GM18861 (cell line): ENCODE data around the gene SGK1.
A peak's percentile ranks its signal among the peaks of the same experiment; 100 is the strongest.
"Not testable (repeated sequence)": the region's sequence is repeated elsewhere in the genome, so short reads cannot be mapped to it uniquely, and the experiment has no call there.

Experiments
- ATAC-seq: cut with Tn5 transposase; IDR thresholded peaks from one replicate; pipeline ENCODE4 v1.9.1; 2021; ENCODE audit not compliant: unreplicated experiment

SGK1 gene

GRCh38 chr6:134307075-134307474 lies 10.8 kb downstream of the SGK1 start:
- no peak for ATAC-seq

DNA sequence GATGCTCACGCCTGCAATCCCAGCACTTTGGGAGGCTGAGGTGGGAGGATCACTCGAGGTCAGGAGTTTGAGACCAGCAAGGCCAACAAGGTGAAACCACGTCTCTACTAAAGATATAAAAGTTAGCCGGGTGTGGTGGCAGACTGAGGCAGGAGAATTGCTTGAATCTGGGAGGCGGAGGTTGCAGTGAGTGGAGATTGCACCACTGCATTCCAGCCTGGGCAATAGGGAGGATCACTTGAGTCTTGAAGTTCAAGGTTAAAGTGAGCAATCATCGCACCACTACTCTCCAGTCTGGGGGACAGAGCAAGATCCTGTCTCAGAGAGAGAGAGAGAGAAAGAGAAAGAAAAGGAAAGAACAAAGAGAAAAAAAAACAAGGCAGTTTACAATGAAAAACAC lies 13.5 kb downstream of the SGK1 start:
- not testable (repeated sequence) for ATAC-seq

DNA sequence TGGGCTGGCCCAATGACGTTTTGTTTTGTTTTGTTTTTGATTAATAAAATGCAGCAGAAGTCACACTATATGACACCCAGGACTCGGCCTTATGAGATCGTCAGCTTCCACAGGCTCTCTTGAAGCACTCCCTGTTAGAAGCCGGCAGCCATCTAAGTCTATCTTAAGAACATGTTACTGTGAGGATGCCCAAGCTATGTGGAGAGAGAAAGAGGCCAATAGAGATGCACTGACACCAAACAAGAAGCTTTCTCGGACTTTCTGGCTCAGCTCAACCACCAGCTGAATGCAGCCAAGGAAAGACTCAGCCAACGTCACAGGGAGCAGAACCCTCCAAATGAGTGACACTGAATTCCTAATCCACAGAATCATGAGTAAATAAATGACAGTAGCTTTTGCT lies 14.0 kb downstream of the SGK1 start:
- no peak for ATAC-seq

DNA sequence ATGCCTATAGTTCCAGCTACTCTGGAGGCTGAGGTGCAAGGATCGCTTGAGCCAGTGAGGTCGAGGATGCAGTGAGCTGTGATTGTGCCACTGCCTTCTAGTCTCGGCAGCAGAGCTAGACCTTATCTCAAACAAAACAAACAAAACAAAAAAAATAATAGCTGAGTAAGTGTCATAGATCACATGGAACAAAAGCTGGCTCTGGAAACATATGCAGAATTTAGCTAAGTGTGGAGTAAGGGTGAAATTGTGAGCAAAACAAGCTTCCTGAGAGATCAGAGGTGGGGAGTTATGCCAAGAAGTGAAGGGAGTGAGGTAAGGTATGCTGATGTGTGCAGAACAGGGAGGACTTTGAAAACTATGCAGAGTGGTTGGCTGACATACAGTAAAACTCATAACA lies 18.7 kb downstream of the SGK1 start:
- no peak for ATAC-seq

- no peak for ATAC-seq
Observed at GRCh38 chr6:134296762-134297161, 21.1 kb downstream of the SGK1 start.

DNA sequence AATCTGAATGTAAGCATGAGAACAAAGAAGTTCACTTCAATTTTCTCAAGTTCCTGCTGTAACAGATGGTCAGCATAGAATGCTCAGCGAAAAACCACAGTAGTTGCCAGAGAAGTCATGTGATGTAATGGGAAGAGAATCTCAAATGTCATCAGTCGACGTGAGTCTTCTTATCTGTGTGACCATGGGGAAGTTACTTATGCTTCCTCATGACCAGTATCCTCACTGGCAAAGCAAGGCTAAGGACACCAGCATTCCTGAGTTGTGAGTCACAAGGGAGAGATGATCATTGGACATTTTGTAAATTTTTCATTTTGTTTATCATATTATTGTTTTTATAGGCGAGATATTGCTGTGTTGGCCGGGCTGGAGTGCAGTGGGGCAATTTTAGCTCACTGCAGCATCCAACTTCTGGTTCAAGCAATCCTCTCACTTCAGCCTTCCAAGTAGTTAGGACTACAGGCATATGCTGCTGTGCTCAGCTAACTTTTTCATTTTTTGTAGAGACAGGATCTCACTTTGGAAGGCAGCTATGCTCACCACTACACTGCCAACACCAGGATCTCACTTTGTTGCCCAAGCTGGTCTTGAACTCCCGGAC lies 21.9 kb downstream of the SGK1 start:
- peak; percentile 63 for ATAC-seq

DNA sequence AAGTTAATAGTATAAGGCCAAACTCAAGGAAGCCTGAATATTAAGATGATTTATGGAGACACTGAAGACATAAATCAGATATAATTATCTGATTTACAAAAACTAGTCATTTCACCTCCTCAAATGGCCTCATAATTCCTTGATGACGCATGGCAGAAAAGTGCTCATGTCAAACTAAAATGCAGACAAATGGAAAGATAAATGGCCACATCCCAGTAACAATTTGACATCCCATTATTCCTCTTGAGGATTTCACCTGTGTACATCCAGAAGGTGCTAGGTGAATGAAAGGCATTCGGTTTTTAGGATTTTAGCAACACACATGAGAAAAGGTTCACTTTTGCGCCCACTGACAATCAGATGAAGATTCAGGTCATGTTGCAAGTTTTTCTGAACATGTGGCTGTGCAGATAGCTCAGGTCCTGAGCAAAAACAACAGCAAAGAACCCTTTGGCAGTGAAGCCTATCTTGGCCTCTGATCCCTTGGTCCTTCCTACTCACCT lies 24.2 kb downstream of the SGK1 start:
- ATAC-seq = no peak

DNA sequence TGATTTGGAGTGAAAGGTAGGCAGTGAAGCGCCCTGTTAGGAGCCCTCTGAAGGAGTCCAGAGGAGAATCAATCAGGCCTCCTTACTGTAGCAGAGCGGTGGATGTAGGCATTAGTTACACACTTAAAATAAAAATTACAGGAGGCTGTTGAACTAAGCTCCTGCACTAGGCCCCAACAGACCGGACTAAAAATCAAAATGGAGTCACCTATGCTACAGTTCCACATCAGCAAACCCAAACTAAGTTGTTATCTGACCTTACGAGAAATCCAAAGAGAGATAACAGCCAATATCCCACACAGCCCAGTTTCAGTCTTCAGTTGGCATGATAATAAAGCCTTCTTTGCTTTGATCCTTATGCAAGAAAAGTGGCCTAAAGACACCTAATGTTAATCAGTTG lies 26.8 kb downstream of the SGK1 start:
- ATAC-seq = no peak

- ATAC-seq = no peak
Observed at GRCh38 chr6:134289204-134289575, 28.7 kb downstream of the SGK1 start.

GRCh38 chr6:134288538-134289203 lies 29.2 kb downstream of the SGK1 start:
- peak; percentile 59 for ATAC-seq

- ATAC-seq = peak; percentile 31
Observed at GRCh38 chr6:134287859-134288537, 29.9 kb downstream of the SGK1 start.

DNA sequence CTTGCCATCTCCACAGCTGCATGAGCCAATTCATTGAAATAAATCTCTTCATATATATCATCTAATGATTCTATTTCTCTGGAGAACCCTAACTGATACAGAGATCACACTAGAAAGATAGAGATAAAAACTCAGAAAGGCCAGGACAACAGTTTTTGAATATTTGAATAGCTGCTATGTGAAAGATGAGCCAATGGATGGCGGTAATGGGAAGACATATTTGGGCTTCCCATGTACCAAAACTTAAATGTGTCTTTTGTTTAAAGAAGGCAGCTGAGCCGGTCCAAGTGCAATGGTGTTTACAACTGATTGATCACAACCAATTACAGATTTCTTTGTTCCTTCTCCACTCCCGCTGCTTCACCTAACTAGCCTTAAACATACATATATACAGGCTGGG lies 35.1 kb downstream of the SGK1 start:
- ATAC-seq = no peak

GRCh38 chr6:134281388-134281787 lies 36.5 kb downstream of the SGK1 start:
- ATAC-seq = no peak

DNA sequence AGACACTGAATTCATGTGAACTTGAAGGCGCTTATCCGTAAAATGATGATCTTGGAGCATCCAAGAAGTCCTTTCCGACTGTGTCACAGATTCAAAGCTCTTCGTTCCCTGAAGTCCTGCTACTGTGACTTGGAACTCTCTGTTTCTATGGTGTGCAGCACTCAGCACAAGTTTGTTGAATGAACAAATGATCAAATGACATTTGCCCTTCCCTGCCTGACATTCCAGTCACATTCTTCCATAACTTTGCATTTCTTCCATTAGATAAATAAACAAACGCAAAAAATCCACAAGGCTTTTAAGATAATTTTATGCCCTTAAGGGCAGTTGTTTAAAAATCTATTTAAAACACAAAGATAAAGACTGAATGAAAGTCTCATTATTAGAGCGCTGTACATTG lies 39.9 kb downstream of the SGK1 start:
- ATAC-seq = no peak

GRCh38 chr6:134276891-134277377 lies 41.0 kb downstream of the SGK1 start:
- not testable (repeated sequence) for ATAC-seq

DNA sequence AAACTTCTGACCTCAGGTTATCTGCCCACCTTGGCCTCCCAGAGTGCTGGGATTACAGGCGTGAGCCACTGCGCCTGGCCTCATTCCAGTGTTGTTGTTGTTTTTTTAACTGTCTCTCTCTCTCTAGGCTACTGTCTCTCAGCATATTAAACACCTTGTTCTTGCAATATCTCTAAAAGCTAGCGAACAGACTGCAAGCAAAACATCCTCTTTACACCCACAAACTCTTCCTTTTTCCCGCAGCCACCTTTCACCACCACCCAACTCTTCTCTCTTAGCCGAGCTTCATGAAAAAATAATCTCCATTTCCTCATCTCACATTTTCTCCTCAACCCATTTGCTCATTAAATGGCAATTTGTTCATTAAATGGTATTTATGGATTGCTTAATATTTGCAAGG lies 45.5 kb downstream of the SGK1 start:
- no peak for ATAC-seq

DNA sequence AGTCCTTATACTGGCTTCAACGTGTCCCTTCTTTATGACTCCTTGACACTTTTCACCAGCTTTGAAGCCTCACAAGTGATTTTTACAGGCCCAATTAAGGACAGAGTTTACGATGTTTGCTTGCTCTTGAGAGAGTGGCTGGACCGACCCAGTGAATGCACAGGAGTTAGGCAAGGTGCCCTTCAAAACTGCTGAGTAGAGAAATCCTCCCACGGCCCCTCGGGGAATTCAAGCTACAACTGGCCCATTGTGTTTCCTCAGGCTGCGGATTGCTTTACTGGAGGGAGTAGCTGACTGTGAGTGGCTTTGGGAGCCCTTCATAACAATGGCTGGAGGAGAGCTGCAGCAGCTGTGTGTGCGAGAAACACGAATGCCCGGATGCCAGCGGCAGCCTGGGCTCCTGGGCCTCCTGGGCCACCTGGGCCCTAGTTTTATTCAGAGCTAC lies 50.0 kb downstream of the SGK1 start:
- ATAC-seq = no peak

DNA sequence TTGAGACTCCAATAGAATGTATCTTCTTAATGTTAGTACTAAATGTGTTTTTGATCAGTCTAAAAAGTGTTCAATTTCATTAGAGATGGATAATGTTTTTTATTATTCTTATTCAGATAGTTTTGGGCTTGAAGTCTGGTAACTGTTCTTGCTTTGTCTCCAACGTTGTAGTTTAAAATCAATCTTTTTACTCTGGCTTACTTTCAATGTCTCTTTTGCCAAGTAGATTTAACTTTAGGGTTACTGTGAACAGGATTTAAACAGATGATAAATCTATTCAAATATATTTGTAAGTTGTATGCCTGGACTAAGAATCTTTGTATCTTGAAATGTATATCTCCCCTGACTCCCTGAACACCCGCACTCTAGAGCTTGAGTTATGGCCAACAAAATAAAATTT lies 51.1 kb downstream of the SGK1 start:
- ATAC-seq = no peak

- no peak for ATAC-seq
Observed at GRCh38 chr6:134261766-134262165, 56.1 kb downstream of the SGK1 start.

GRCh38 chr6:134258849-134259306 lies 59.0 kb downstream of the SGK1 start:
- no peak for ATAC-seq

DNA sequence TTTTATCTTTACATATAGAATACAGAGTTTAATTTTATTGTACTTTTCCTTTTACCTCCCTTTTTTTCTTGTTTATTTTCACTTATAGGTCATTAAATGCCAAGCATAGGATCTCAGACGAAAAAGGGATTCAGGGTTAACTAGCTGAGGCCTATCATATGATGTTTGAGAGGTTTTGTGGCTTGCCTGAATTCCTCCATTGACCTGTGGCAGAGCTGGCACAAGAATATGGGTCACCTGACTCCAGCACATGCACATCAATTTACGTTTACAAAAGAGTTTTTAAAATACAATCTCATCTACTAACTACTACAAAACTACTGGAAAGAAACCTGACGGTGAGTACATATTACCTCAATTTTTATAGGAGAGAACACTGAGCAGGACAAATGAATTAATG lies 60.4 kb downstream of the SGK1 start:
- no peak for ATAC-seq

GRCh38 chr6:134256862-134257261 lies 61.0 kb downstream of the SGK1 start:
- no peak for ATAC-seq
